ENCODE data around the gene MUCL3. TPM values are rescaled to one million over a fixed set of nuclear protein-coding genes. Genes with fewer than 3 reads are reported as not detected.

MUCL3 gene
- total and polyA plus RNA-seq, 2 of the 8 experiments (the other 6 are each of a cell fraction or from before 2014, with no cell fraction given), result 0.15 to 0.37 TPM

- no peak overlapping the region for H3K14ac ChIP-seq (ENCODE audit: insufficient read length)
- H4K91ac ChIP-seq (replicated peaks; ENCODE audit: insufficient read length, low read length), result no peak overlapping the region
- H2AK5ac ChIP-seq (ENCODE audit: low read depth, low read length), result no peak overlapping the region
- no peak overlapping the region for H2AFZ ChIP-seq (ENCODE audit: low read length)
- H3K36me3 ChIP-seq (ENCODE audit: control insufficient read depth in 2 of 4, insufficient read depth in 4 of 4, low read length in 3 of 4), result peaks cover 38 to 73% (median 61%) of the 10 kb centered on the region in 4 experiments
- no peaks in the 10 kb centered on the region for H3K4me1 ChIP-seq (replicated peaks in 1 of 4; ENCODE audit: control insufficient read depth in 3 of 4, insufficient read depth in 4 of 4, low read length in 3 of 4)
- no peak overlapping the region for H3K56ac ChIP-seq (replicated peaks; ENCODE audit: insufficient read length, low read depth, low read length)
- CTCF ChIA-PET (ENCODE audit: partially characterized antibody), result interaction anchor here (1.1 to 1.7 kb wide), 5 partner anchors 9 to 182 kb away, joined by 3 to 5 read pairs (median 3); partner anchors contain the start of gene GTF2H4
- H3K27me3 ChIP-seq (replicated peaks in 1 of 4; ENCODE audit: control insufficient read depth in 3 of 4, extremely low read depth in 1 of 4, insufficient read depth in 3 of 4, low read length in 3 of 4), result no peaks in the 10 kb centered on the region
- no peak overlapping the region for H2BK20ac ChIP-seq (ENCODE audit: low read length)
- no peak overlapping the region for H2BK12ac ChIP-seq (ENCODE audit: low read depth, low read length)
- DNase-seq (ENCODE audit: low read depth in 1 of 2, low spot score in 2 of 2) (no peak), FAIRE-seq (no peak)
- no peak overlapping the region for H3K18ac ChIP-seq (ENCODE audit: extremely low read depth, low read length)
- no peak overlapping the region for H2BK15ac ChIP-seq (ENCODE audit: low read length)
- H3K79me2 ChIP-seq (ENCODE audit: control insufficient read depth in 1 of 2, insufficient read depth in 2 of 2, low read length in 2 of 2), result no peaks in the 10 kb centered on the region
- H4K20me1 ChIP-seq (replicated peaks in 1 of 2; ENCODE audit: control insufficient read depth in 1 of 2, insufficient read depth in 2 of 2, low read length in 2 of 2), result peaks cover 2 to 16% of the 10 kb centered on the region in 2 experiments
- peak overlapping the region; percentile 48; the same call in 1 of the 2 replicates for H4K8ac ChIP-seq (ENCODE audit: extremely low read depth, insufficient read depth, low read length)
- H3K27ac ChIP-seq (ENCODE audit: low read depth, low read length), result no peak overlapping the region
- no peak overlapping the region for H3K9ac ChIP-seq (replicated peaks in 1 of 4; ENCODE audit: extremely low read depth in 1 of 4, low read depth in 3 of 4, low read length in 3 of 4)
- H3K23ac ChIP-seq (ENCODE audit: insufficient read length), result no peak overlapping the region
- no peak overlapping the region for H2BK120ac ChIP-seq (replicated peaks; ENCODE audit: low read depth, low read length)
- no peak overlapping the region for H3K4ac ChIP-seq (replicated peaks; ENCODE audit: insufficient read length, low read depth, low read length)
- H3K9me3 ChIP-seq (ENCODE audit: insufficient read depth in 2 of 2, low read depth in 1 of 2, low read length in 1 of 2), result no peaks in the 10 kb centered on the region
- H3K4me2 ChIP-seq (ENCODE audit: insufficient read depth in 1 of 2, low read depth in 2 of 2, low read length in 2 of 2), result no peak overlapping the region
- H3K23me2 ChIP-seq (ENCODE audit: low read depth, low read length), result peaks cover 5% of the 10 kb centered on the region; the same call in 1 of the 2 replicates
- WGBS, 2 experiments (ENCODE audit: extremely low coverage in 1 of 2, insufficient coverage in 1 of 2, insufficient read length in 1 of 2, insufficient replicate concordance in 2 of 2, low coverage in 1 of 2, low lambda C conversion rate in 2 of 2, missing lambda C conversion rate in 1 of 2), result 95% methylated on average over 15 of the region's 16 CpGs; no CpG with 5 or more reads in 1 of the 2 experiments
- POLR2A ChIA-PET (ENCODE audit: partially characterized antibody), result interaction anchor here (1.4 to 5.4 kb wide), 5 partner anchors 9 to 76 kb away, joined by 3 to 22 read pairs (median 5); partner anchors contain the start of genes DDR1 and VARS2
- no peak overlapping the region for H4K5ac ChIP-seq (ENCODE audit: insufficient read length, low read depth, low read length)
- H3K79me1 ChIP-seq (ENCODE audit: low read depth, low read length), result peaks cover 5% of the 10 kb centered on the region; the same call in 1 of the 2 replicates
- H2BK5ac ChIP-seq (ENCODE audit: low read depth, low read length), result no peak overlapping the region
- no peak overlapping the region for H3K4me3 ChIP-seq (ENCODE audit: extremely low read depth in 1 of 4, insufficient read depth in 2 of 4, low read depth in 3 of 4, low read length in 4 of 4)
These were observed 42.9 kb upstream of the MUCL3 start for GRCh38 chr6:30897882-30898281.

All from H1 (cell line).